Hepatocyte (in vitro differentiated cells): ENCODE data around the gene ATG101. TPM values are rescaled to one million over a fixed set of nuclear protein-coding genes. Genes with fewer than 3 reads are reported as not detected.

Experiments used
- DNase-seq: peaks from one replicate; pipeline ENCODE4 v3.0.0-alpha.2; 2016; ENCODE audit warnings: low spot score
- H2AFZ ChIP-seq: fragments of 200-600 bp; sonication (generic); 2 replicates; pipeline ENCODE4 v1.6.0; 2016; ENCODE audit warnings: antibody characterized with exemption, mild to moderate bottlenecking
- H3K27ac ChIP-seq: fragments of 200-600 bp; sonication (generic); 2 replicates; pipeline ENCODE4 v1.5.1; 2016; ENCODE audit warnings: mild to moderate bottlenecking
- H3K27me3 ChIP-seq: fragments of 200-600 bp; sonication (generic); 2 replicates; pipeline ENCODE4 v1.6.1; 2016
- H3K36me3 ChIP-seq: fragments of 200-600 bp; sonication (generic); replicated peaks from 2 replicates; pipeline ENCODE4 v1.5.1; 2016; ENCODE audit warnings: low read depth; ENCODE audit not compliant: insufficient read depth
- H3K4me1 ChIP-seq: fragments of 200-600 bp; sonication (generic); 2 replicates; pipeline ENCODE4 v1.5.1; 2016; ENCODE audit warnings: mild to moderate bottlenecking, moderate library complexity; ENCODE audit not compliant: insufficient read depth
- H3K4me2 ChIP-seq: fragments of 200-600 bp; sonication (generic); 2 replicates; pipeline ENCODE4 v1.6.0; 2016
- H3K4me3 ChIP-seq: fragments of 200-600 bp; sonication (generic); 2 replicates; pipeline ENCODE4 v1.5.1; 2016; ENCODE audit warnings: mild to moderate bottlenecking
- H3K79me2 ChIP-seq: fragments of 200-600 bp; sonication (generic); 2 replicates; pipeline ENCODE4 v1.6.0; 2017; ENCODE audit warnings: mild to moderate bottlenecking
- H3K9me2 ChIP-seq: fragments of 200-600 bp; sonication (generic); replicated peaks from 2 replicates; pipeline ENCODE4 v1.6.0; 2017; ENCODE audit warnings: mild to moderate bottlenecking; ENCODE audit not compliant: insufficient read depth
- H3K9me3 ChIP-seq: fragments of 200-600 bp; sonication (generic); 2 replicates; pipeline ENCODE4 v1.5.1; 2016; ENCODE audit warnings: low read depth, mild to moderate bottlenecking
- H4K20me1 ChIP-seq: fragments of 200-600 bp; sonication (generic); 2 replicates; pipeline ENCODE4 v1.6.0; 2016; ENCODE audit warnings: mild to moderate bottlenecking; ENCODE audit not compliant: insufficient read depth, poor library complexity, severe bottlenecking
- CTCF ChIP-seq: fragments of 200-600 bp; sonication (generic); IDR thresholded peaks from 2 replicates; pipeline ENCODE4 v1.5.1; 2016; ENCODE audit warnings: antibody characterized with exemption, mild to moderate bottlenecking; ENCODE audit not compliant: poor library complexity
- EZH2 ChIP-seq: fragments of 200-600 bp; sonication (generic); IDR thresholded peaks from 2 replicates; pipeline ENCODE4 v1.6.1; 2016; ENCODE audit warnings: antibody characterized with exemption, mild to moderate bottlenecking, borderline replicate concordance
- EZH2phosphoT487 ChIP-seq: fragments of 200-600 bp; sonication (generic); IDR thresholded peaks from one replicate; pipeline ENCODE4 v1.6.1; 2018; ENCODE audit warnings: antibody characterized with exemption, mild to moderate bottlenecking, low read depth, moderate library complexity; ENCODE audit not compliant: unreplicated experiment, severe bottlenecking
- WGBS: methylation state at CpG from one replicate; pipeline ENCODE4 v1.1.6; 2016; ENCODE audit warnings: low lambda C conversion rate; ENCODE audit errors: missing lambda C conversion rate; 5-methylcytosine and 5-hydroxymethylcytosine counted together
- polyA plus RNA-seq: library from polyadenylated mRNA; unstranded; fragments of >200 nt; fragmentation: Nextera tagmentation; extraction: Ambion mirVana; gene quantifications from 2 replicates; pipeline ENCODE4 v1.2.1, GENCODE V29; 2016
- total RNA-seq: library from RNA; depleted of rRNA; stranded (reverse); fragments of >200 nt; gene quantifications from 2 replicates; pipeline ENCODE4 v1.2.3, GENCODE V29; 2014

The ATG101 gene
- total RNA-seq (55.9 and 61.6 TPM in 2 replicates), polyA plus RNA-seq (52.0 and 57.7 TPM in 2 replicates)

- H3K79me2 ChIP-seq = peaks cover 46% of the 10 kb centered on the region
- no peaks in the 10 kb centered on the region for H3K36me3 ChIP-seq
- H4K20me1 ChIP-seq = peaks cover 21% of the 10 kb centered on the region
- 3% methylated on average over 58 of the region's 60 CpGs for WGBS
- peak within 1 kb of the TSS; percentile 91 for H3K27ac ChIP-seq
- TF ChIP-seq EZH2phosphoT487 = no peak
- peak; percentile 67 for TF ChIP-seq CTCF
- H3K27me3 ChIP-seq = peaks cover 12% of the 10 kb centered on the region
- H3K4me2 ChIP-seq = peak within 1 kb of the TSS; percentile 71
- no peaks in the 10 kb centered on the region for H3K9me3 ChIP-seq
- peak within 1 kb of the TSS; percentile 47 for H2AFZ ChIP-seq
- H3K4me1 ChIP-seq = peaks cover 8% of the 10 kb centered on the region
- DNase-seq = peak; percentile 96
- no peaks in the 10 kb centered on the region for H3K9me2 ChIP-seq
- peak within 1 kb of the TSS; percentile 95 for H3K4me3 ChIP-seq
These were observed at the start of gene ATG101 for GRCh38 chr12:52069327-52070184. TSS of gene ATG101 (plus strand) at chr12:52069978. CDS start at chr12:52073651, 3,673 bp downstream.

GRCh38 chr12:52020539-52021336, 49.0 kb upstream of the ATG101 start:
- Histone ChIP-seq H3K9me2 (no peaks in the 10 kb centered on the region), H3K27me3 (peaks cover 8% of the 10 kb centered on the region), H3K4me1 (peaks cover 4% of the 10 kb centered on the region), H3K27ac (no peak overlapping the region), H2AFZ (no peak overlapping the region), H3K4me2 (peak overlapping the region; percentile 45), H3K79me2 (no peaks in the 10 kb centered on the region), H3K4me3 (no peak overlapping the region), H4K20me1 (no peaks in the 10 kb centered on the region), H3K36me3 (no peaks in the 10 kb centered on the region), H3K9me3 (no peaks in the 10 kb centered on the region)
- TF ChIP-seq EZH2 (no peak), CTCF (peak; percentile 67), EZH2phosphoT487 (no peak)
- WGBS = 39% methylated on average over 9 of the region's 9 CpGs
- peak; percentile 80 for DNase-seq

- Histone ChIP-seq H3K27me3 (peaks cover 8% of the 10 kb centered on the region), H3K79me2 (no peaks in the 10 kb centered on the region), H3K9me3 (no peaks in the 10 kb centered on the region), H3K27ac (no peak overlapping the region), H3K4me3 (peak overlapping the region; percentile 45), H3K9me2 (no peaks in the 10 kb centered on the region), H4K20me1 (no peaks in the 10 kb centered on the region), H3K4me1 (peaks cover 4% of the 10 kb centered on the region), H3K36me3 (no peaks in the 10 kb centered on the region), H2AFZ (peak overlapping the region; percentile 41), H3K4me2 (peak overlapping the region; percentile 99)
- WGBS = 10% methylated on average over 4 of the region's 14 CpGs
- TF ChIP-seq CTCF (no peak), EZH2 (no peak), EZH2phosphoT487 (no peak)
- DNase-seq = peak; percentile 56
These were observed 47.0 kb upstream of the ATG101 start for GRCh38 chr12:52022841-52023181.
